ENCODE data around the gene GJA4. TPM values are rescaled to one million over a fixed set of nuclear protein-coding genes. Genes with fewer than 3 reads are reported as not detected.
"Not testable (repeated sequence)": the region's sequence is repeated elsewhere in the genome, so short reads cannot be mapped to it uniquely, and the experiment has no call there.

The GJA4 gene
- total RNA-seq, 2 donors from 2014 or later = 41.3 to 64.2 TPM

DNA sequence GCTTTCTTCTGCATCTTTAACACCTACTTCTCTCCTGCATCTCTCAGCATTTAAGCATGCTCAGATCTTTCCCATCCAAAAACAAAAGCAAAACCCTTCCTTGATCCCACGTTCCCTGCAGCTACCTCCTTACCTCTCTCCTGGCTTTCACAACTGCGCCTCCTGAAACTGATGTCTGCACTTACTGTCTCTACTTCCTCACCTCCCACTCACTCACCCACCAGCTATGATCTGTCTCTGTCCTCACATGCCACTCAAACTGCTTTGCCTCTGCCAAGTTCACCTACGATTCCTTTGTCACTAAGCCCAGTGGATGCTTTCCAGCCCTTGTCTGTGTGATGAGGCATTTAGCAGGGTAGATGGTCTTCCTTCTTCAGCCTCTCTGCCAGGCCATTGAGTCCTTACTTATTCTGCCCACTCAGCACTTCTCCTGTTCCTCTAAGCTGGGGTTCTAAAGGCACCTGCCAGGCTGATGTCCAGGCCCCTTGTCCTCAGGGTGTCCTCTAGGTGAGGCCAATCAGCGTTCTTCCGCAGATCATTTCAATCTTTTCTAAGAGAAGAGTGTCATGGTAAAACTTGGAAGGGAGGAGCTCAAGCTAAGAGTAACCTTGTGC is 21.8 kb upstream of the GJA4 start:
- Histone ChIP-seq H3K4me3 (no peak overlapping the region), H3K36me3 (no peaks in the 10 kb centered on the region), H3K27ac (no peak overlapping the region), H3K27me3 (replicated peaks; ENCODE audit: insufficient read depth) (no peaks in the 10 kb centered on the region), H3K4me1 (ENCODE audit: control insufficient read depth in 1 of 2, low read depth in 2 of 2) (no peaks in the 10 kb centered on the region), H3K9me3 (no peaks in the 10 kb centered on the region)
- TF ChIP-seq, protein P1, sequence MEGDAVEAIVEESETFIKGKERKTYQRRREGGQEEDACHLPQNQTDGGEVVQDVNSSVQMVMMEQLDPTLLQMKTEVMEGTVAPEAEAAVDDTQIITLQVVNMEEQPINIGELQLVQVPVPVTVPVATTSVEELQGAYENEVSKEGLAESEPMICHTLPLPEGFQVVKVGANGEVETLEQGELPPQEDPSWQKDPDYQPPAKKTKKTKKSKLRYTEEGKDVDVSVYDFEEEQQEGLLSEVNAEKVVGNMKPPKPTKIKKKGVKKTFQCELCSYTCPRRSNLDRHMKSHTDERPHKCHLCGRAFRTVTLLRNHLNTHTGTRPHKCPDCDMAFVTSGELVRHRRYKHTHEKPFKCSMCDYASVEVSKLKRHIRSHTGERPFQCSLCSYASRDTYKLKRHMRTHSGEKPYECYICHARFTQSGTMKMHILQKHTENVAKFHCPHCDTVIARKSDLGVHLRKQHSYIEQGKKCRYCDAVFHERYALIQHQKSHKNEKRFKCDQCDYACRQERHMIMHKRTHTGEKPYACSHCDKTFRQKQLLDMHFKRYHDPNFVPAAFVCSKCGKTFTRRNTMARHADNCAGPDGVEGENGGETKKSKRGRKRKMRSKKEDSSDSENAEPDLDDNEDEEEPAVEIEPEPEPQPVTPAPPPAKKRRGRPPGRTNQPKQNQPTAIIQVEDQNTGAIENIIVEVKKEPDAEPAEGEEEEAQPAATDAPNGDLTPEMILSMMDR (IDR thresholded peaks at IDR 0.05) = no peak
- no peak for ATAC-seq (ENCODE audit: insufficient number of reproducible peaks, low FRiP score, low read depth)
- no peak for DNase-seq (ENCODE audit: low spot score)

- no peaks in the 10 kb centered on the region for H3K9me3 ChIP-seq
- no peaks in the 10 kb centered on the region for H3K36me3 ChIP-seq
- H3K27me3 ChIP-seq (replicated peaks; ENCODE audit: insufficient read depth) = no peaks in the 10 kb centered on the region
- TF ChIP-seq, protein P1 (IDR thresholded peaks at IDR 0.05) = no peak
- no peak overlapping the region for H3K27ac ChIP-seq
- ATAC-seq (ENCODE audit: insufficient number of reproducible peaks, low FRiP score, low read depth) (no peak), DNase-seq (ENCODE audit: low spot score) (no peak)
- no peak overlapping the region for H3K4me3 ChIP-seq
- H3K4me1 ChIP-seq (ENCODE audit: control insufficient read depth in 1 of 2, low read depth in 2 of 2) = no peaks in the 10 kb centered on the region
Measured at GRCh38 chr1:34771573-34772371, 21.0 kb upstream of the GJA4 start.

- not testable (repeated sequence) for ATAC-seq (ENCODE audit: insufficient number of reproducible peaks, low FRiP score, low read depth); H3K4me3 ChIP-seq; H3K9me3 ChIP-seq; H3K27ac ChIP-seq; H3K36me3 ChIP-seq; DNase-seq (ENCODE audit: low spot score); H3K4me1 ChIP-seq (ENCODE audit: control insufficient read depth in 1 of 2, low read depth in 2 of 2); H3K27me3 ChIP-seq (replicated peaks; ENCODE audit: insufficient read depth)
Measured at GRCh38 chr1:34773114-34773513, 19.7 kb upstream of the GJA4 start.

DNA sequence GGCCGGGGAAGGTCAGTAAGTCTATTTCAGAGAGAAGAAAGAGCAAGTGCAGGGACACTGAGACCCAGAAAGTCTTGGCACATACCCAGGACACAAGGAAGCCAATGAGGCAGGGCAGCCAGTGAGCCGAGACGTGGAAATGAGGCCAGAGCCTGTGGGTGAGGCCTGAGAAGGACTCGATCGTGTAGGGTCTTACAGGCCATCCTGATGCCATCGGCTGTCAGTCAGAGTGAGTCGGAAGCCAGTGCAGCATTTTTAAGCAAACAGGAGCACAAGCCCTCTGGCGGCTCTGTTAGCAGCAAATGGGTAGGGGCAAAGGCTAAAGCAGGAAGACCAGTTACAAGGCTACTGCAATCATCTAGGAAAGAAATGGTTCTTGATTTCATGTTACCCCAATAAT is 17.8 kb upstream of the GJA4 start:
- TF ChIP-seq, protein P1 (IDR thresholded peaks at IDR 0.05) = no peak
- Histone ChIP-seq H3K9me3 (no peaks in the 10 kb centered on the region), H3K4me1 (ENCODE audit: control insufficient read depth in 1 of 2, low read depth in 2 of 2) (no peaks in the 10 kb centered on the region), H3K27me3 (replicated peaks; ENCODE audit: insufficient read depth) (no peaks in the 10 kb centered on the region), H3K4me3 (no peak overlapping the region), H3K36me3 (no peaks in the 10 kb centered on the region), H3K27ac (no peak overlapping the region)
- no peak for DNase-seq (ENCODE audit: low spot score)
- no peak for ATAC-seq (ENCODE audit: insufficient number of reproducible peaks, low FRiP score, low read depth)

- Histone ChIP-seq H3K9me3 (no peaks in the 10 kb centered on the region), H3K27ac (no peak overlapping the region), H3K4me1 (ENCODE audit: control insufficient read depth in 1 of 2, low read depth in 2 of 2) (peaks cover 4 to 14% of the 10 kb centered on the region in 2 donors), H3K36me3 (no peaks in the 10 kb centered on the region), H3K4me3 (no peak overlapping the region), H3K27me3 (replicated peaks; ENCODE audit: insufficient read depth) (no peaks in the 10 kb centered on the region)
- ATAC-seq (ENCODE audit: insufficient number of reproducible peaks, low FRiP score, low read depth) (no peak), DNase-seq (ENCODE audit: low spot score) (no peak)
- TF ChIP-seq, protein P1 (IDR thresholded peaks at IDR 0.05) = no peak
Measured at GRCh38 chr1:34776911-34777310, 15.9 kb upstream of the GJA4 start.

Measured in thoracic aorta (tissue), 2 donors.